D341Med (cell line): Measurements from ENCODE around the gene PPP1R15B.
"Not testable (repeated sequence)": the region's sequence is repeated elsewhere in the genome, so short reads cannot be mapped to it uniquely, and the experiment has no call there.

ENCODE experiments used
- DNase-seq: peaks from one replicate; pipeline ENCODE4 v3.0.0; 2012; ENCODE audit warnings: low spot score

The PPP1R15B gene

DNA sequence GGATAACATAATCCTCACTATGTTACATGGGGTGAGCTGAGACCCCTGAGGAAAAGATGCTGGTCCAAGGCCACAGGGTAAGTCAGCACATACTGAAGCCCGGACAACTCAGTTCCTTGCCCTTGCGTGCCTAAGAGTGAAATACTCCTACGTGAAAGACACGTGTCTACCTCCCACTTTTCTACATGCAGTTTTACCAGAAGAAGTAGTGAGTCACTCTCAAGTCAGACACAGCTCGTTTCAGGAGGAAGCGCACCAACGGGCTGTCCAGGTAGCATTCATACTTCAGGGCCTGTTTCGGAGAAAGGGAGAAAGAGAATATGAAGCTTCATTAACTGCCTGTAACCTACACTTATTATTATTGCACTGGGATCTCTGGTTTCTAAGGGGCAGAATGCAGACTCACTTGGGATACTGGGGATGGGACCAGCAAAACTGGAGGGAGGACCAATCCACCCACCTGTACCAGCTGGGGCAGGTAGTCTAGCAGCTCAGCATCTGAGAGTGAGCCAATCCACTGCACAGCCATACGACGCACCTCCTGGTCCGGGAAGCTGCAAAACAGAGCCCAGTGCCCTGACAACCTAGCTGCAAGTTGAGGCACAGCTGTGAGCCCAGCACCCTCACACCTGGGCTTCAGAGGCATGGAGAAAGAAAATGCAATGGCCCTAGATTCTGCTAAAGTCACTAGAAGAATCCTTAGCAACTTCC lies 32.4 kb upstream of the PPP1R15B start:
- DNase-seq = no peak

DNA sequence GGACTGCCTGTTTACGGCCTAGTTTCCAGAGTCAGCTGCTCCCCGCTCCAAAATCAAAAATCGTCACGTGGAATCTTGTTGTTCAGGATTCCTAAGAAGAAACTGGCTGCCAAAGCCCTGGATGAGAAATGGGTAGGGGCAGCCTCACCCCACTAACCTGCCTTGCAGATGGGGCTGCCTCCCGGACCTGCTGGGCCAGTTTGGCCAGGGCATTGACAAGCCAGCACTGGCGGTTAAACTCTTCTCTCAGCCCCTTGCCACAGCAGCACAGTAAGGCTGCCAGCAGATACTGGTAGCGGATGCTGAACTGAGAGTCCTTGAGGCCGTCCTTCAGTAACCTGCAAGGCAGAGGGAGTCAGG lies 31.6 kb upstream of the PPP1R15B start:
- no peak for DNase-seq

DNA sequence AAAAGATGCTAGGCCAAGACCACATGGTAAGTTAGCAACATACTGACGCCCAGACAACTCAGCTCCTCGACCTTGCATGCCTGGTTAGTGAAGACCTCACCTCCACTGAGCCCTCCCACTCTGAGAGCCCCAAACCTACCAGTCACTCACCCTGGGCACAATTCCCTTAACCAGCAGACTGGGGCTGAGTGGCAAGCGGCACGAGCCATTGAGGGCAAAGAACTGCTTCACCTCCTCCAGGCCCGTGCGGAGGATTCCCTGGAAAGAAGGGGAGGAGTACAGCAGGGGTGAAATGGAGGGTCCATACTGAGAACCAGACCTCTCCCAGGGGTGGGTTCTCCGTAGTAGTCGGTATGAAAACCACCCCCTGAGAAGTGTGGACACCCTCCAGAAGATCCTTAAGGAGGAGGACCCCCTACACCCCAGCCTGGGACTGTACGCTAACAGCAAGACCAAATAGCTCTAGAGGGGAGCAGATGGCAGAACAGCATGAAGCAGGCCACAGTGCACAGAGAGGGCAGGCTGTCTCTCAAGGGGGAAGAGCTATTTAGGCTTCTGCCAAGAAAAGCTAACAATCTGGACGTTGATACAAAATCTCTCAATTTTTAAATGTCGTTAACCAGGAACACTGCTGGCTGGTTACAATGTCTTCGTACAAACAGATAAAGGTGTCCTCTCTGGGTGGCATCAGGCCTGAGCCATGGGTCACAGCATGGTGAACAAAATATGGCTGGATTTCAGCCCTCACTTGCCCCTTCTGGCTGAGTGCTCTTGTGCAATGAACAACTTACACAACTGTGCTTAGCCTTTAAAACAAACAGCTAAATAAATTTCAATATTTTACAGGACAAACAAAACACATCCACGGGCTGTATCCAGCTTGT lies 31.0 kb upstream of the PPP1R15B start:
- no peak for DNase-seq

DNA sequence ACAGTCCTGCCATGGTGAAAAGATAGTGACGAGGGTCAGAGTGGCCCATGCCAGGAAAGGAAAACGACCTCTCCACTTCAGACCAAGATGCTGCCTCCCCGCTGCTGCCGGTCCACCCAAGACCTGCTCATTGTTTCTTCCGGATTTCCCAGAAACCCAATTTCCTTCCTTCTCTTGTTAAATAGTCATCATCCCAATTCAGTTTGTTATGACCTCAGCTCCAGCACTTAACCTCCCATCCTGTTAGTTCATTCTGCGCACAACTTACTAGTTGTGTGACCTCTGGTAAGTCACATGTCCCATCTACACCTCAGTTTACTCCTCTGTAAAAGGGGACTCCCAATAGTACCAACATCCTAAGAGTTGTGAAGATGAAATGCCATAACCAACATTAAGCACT lies 29.9 kb upstream of the PPP1R15B start:
- DNase-seq = no peak

DNA sequence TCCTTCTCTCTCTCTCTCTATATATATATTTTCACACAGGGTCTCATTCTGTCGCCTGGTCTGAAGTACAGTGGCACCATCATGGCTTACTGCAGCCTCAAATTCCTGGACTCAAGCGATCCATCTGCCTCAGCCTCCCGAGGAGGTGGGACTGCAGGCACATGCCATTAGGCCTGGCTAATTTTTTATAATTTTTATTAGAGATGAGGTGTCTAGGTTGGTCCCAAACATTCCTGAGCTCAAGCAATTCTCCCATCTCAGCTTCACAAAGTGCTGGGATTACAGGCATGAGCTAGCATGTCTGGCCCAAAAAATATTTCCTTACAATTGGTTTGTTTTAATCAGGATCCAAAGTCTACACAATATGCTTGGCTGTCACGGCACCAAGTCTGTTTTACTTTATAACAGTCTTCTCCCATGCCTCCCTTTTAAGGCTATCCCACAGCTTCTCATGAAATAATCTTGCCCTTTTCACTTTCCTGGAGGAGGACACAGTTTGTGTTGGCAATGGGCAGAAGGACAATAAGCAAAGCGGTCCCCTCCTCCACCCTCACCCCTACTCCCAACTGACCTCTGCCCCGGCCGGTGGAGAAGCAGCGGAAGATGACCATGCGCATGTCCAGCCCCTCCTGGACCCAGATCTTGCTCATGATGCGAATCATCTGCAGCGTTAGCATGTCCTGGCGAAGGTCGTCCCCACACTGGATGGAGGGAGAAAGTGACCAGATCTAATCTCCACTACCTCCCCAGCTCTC lies 28.2 kb upstream of the PPP1R15B start:
- no peak for DNase-seq

DNA sequence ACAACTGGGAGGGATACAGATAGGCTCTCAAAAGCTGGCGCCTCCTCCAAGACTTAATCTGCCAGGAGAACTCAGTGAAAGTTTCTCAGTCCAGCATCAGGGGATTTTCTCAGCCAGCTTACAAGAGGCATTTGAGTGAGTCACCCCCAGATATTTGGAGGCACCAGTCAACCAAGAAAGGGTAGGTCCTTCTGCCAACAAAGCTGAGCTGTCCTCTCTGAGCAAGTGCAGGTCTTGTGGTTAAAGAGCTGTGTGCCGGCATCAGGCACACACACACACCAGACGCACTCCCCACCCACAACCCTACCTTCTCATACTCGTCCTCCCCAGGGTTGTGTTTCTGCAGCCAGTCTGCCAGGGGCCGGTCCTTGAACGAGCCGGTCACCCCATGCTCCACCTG lies 27.0 kb upstream of the PPP1R15B start:
- DNase-seq = no peak

DNA sequence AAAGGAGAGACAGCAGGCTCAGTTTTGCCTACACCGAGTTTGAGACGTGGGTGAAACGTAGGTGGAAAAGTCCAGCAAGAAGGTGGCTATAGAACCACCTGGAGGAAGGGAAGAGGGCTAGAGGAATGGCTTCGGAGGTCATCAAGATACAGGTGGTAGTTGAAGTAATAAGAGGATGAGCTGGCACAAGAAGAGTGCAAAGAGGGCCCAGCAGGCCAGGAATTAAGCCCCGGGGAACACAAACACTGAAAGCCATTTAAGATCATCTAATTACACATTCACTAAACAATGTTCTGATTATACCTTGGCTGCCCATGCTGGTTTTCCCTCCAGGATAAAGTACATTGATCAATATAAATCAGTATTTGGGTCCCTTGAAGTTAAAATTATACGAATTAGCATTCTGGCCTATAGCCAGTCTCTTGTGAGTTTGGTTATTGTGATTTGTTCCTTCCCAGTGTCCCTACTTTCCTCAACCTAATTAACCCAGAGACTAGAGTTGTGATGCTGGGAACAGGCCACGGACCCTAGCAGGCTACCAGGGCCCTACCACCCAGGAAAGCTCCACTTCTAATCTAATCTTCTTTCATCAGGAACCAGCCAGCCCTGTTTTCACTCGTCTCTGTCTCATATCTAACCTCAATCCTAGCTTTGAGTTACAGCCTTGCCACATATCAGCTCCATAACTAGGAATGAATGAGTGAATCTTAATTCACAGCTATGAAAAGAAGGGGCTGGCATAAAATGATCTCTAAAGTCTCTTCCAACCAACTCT lies 26.4 kb upstream of the PPP1R15B start:
- no peak for DNase-seq

DNA sequence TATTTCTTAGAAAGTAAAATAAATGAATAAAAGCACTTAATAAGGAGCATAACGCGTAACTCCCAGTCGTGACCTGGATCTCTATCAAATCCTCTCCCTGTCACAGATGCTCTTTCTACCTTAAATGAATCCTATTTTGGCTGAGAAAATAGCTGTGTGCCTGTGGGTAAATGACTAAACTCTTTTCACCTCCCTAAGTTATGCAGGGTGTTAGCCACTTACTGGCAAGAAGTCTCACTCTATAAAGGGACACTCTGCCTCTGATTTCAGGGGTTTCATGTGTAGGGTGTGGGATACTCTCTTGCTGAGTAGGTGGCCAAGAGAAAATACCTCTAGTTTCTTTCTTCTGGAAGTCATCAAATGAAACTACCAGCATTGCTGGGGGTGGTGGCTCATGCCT lies 24.3 kb upstream of the PPP1R15B start:
- no peak for DNase-seq

DNA sequence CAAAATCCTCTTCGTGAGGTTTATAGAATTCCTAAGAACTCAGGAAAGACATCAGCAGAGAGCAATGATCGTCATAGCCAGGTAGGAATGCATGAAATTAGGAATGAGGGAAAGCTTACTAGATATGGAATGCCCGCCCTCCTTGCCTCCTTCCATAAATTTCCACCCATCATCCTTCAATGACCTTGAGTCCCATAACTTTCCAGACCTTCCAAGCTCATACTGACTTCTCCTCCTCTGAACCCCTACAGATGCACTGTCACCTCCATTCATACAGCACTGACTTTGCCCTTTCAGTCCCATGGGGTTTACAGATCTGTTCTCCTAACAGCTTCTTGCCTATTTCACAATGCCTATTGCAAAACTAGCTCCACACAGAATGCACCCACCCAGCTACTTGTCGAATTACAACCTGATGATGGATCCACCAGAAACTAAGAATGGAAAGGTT lies 23.8 kb upstream of the PPP1R15B start:
- DNase-seq = no peak

DNA sequence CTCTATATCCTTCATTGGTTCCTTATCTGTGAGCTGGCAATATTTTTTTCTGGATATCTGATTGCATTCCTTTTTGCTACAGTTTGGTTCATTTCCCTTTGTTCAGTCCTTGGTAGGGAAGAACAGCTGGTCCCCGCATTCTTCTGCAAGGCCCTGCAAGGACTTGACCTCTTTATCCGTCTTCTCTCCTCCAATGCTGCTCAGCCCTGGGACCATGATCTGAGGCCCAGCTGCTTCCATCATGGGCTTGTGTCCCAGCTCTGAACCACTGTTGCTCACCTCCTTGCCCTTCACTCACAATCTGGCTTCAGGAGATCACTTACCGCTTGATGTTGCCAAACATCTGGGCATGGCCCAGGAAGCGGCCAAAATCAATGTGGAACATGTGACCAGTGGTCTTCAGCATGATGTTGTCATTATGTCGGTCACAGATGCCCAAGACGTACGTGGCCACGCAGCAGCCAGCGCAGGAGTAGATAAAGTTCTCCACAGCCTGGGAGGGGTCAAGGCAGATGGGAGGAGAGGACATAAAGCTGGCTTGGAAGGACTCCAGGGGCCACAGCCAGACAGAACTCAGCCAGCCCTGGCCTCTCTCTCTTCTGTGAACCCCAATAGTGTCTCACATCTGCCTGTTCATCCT lies 22.6 kb upstream of the PPP1R15B start:
- DNase-seq = no peak

DNA sequence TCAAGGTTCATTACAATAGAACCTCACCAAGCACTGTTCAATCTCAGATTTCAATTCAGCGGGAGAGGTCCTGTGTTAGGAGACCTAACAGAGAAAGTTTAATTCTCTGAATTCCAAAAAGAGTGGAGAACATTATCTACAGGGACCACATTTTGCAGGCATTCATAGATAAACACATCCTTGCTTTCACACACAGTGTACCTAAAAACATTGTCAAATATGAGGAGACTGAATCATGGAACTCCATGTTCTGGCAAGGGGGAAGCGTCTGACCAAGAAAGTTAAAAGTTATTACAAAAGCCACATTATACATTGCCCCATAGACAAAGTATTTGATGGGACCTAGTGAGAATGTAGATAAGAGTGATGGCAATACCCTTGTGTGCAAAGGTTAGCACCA lies 21.1 kb upstream of the PPP1R15B start:
- DNase-seq = no peak

DNA sequence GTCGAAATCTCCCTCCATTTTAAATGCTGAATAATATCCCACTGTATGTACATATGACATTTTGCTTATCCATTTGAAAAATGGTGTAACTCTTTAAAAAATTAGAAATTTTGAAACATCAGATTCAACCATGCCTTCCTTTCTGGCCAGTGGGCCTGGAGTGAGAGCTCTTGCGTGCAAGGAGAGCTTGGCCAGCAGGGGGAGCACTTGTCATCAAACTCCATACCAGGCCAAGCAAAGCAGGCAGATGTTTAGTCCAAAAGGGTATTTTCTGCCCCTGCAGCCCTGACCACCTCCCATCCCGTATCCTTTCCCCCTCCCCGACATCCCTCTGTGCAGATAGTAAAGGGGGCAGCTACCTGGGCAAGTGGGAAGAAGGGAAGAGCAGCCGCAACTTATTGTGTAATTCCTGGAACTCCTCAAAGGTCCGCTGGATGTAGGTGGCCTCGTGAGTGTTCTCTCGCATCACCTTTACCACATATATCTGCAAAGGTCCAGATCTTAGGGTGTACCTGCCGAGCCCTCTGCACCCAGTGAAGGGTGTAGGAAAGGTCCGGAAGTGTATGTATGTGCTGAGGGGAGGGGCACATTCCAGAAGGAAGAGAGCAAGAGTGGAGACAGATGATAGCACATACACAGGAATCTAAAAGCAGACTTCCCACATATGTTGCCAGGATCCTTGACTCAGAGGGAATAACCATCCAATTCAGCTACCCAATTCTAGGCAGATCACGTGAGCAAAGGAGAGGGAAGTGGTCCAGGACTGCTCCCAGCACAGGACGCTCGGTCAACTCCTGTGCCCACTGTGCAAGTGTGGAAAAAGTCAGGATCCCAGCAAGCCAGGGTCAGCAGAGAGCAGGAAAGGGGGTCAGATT lies 19.9 kb upstream of the PPP1R15B start:
- peak; percentile 87 for DNase-seq

DNA sequence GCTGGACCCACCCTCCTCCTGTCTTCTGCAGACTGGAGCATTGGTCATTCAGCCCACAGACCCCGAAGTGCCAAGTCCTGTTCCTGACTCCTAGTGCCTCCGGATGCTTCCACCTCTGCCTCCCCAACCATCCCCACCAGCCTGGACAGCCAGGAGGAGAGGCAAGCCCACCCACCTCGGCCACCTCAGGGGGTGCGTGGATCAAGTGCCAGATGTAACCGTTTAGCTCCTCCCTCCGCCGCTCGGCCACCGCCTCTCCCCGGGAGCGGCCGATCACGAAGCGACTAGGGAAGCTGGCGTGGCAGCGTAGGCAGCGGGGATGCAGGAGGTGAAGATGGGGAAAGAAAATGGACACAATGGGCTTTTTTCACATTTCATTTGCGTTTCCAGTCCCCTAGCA lies 18.1 kb upstream of the PPP1R15B start:
- DNase-seq = no peak

DNA sequence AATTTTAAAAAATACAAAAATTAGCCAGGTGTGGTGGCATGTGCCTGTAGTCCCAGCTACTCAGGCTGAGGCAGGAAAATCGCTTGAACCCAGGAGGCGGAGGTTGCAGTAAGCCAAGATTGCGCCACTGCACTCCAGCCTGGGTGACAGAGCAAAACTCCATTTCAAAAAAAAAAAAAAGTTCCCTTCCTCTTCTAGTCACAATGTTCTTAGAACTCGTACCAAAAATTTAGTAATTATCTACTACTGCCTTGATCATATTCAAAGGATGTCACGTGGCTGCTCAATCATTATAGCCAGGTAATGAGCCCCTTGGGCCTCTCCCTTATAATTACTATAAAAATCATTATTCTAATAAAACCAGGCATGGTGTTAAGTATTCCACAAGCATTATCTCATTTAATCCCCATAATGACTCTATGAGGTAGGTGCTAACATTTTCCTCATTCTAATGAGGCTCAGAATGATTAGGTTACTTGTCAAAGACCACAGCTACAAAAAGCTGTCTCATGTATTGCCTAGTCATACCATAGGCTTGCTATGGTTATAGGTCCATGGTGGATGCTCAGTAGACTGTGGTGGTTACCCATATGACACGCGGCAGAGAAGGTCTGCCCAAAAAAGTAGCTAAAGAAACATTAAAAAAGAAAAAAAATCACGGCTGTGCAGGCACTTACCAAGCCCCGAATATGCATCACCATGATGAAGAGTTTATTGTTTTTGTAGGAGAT lies 15.5 kb upstream of the PPP1R15B start:
- no peak for DNase-seq

DNA sequence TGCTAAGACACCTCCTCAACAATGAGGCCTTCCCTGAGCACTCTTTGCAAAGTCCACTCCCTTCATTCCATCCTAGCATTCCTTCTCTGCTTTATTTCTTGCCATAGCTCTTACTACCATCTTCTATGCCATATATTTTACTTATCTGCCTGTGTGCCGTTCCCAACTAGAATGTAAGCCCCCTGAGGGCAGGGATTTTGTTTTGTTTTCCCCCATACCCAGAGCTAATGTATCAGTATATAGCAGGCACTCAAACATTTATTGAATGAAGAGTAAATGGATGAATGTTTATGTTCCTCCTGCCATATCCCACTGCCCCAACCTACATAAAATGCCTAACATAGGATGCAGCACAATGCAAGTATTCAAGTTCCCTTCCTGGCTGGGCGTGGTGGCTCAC lies 14.9 kb upstream of the PPP1R15B start:
- DNase-seq = no peak

DNA sequence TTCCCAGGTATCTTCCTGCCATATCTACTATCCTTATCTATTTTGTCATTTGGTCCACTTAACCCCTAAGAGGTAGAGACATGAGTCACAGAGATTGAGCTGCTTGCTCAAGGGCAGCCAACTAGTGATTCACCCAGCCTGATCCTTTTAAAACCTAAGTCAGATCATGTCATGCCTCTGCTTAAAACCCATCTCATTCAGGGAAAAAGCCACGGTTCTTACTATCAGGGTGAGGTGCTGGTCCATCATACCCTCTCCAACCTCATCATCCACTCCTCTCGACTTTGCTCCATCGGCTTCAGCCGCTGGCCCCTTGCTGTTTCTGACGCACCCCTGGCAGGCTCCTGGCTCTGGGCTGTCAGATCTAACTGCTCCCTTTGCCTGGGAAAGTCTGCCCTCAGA lies 14.4 kb upstream of the PPP1R15B start:
- no peak for DNase-seq

DNA sequence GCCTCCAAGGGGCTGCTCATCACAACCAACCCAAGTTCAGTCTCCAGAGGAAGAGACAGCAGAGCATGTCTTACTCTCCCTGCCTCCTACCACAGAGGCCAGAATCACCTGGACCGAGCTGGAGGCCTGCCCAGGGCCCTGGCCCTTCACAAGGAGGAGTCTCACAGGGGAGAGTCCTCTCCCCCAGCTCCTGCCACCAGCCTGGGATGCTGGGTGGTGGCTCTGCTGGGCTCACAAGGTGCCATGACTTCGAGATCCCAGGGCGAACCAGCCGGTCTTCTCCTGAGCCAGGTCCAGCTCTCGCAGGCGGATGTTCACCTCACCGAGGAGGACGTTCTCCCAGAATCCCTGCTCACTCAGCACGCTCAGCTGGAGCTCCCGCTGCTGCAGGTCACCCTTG lies 13.0 kb upstream of the PPP1R15B start:
- DNase-seq = no peak

DNA sequence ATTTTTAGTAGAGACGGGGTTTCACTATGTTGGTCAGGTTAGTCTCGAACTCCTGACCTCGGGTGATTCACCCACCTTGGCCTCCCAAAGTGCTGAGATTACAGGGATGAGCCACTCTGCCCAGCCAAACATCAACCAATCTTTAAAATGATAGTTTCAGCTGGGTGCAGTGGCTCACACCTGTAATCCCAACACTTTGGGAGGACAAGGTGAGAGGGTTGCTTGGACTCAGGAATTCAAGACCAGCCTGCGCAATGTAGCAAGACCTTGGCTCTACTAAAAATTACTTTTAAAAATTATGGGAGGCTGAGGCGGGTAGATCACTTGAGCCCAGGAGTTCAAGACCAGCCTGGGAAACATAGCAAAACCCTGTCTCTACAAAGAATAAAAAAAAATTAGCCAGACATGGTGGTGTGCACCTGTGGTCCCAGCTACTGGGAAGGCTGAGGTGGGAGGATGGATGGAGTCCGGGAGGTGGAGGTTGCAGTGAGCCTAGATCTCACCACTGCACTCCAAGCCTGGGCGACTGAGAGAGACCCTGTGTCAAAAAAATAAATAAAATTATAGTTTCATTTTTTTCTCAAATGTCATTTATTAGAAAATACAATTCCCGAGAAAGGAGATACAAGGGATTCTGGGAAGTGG lies 10.6 kb upstream of the PPP1R15B start:
- not testable (repeated sequence) for DNase-seq

DNA sequence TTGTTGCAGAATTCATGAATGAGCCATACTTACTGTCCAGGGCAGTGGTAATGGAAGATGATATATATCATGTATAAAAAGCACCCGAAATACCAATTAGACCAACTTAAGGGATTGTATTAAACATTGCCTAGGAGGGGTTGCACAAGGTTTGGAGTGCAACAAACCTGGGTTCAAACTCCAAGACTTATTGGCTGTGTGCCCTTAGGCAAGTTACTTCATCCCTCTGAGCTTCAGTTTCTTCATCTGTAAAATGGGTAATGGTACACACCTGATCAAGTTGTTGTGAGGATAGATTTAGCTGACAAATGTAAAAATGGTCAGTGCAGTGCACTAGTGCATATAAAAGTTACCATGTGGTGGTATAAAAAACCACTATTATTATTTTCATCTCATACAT lies 9.8 kb upstream of the PPP1R15B start:
- DNase-seq = no peak
